GM10847 (cell line): Measurements from ENCODE around the gene FIS1.
A peak's percentile ranks its signal among the peaks of the same experiment; 100 is the strongest.

ENCODE experiments used
- POLR2A ChIP-seq: IDR thresholded peaks from 2 replicates; pipeline ENCODE4 v1.6.1; 2011; ENCODE audit not compliant: insufficient read length; ENCODE audit errors: extremely low read depth

Gene FIS1

GRCh38 chr7:101234636-101235035 is 10.2 kb downstream of the FIS1 start:
- TF ChIP-seq POLR2A: no peak

GRCh38 chr7:101233907-101234547 is 10.9 kb downstream of the FIS1 start:
- TF ChIP-seq POLR2A: no peak

- no peak for TF ChIP-seq POLR2A
Measured at GRCh38 chr7:101232141-101232850, 12.6 kb downstream of the FIS1 start.

- no peak for TF ChIP-seq POLR2A
Measured at GRCh38 chr7:101231644-101232043, 13.2 kb downstream of the FIS1 start.

GRCh38 chr7:101226721-101227120 is 18.2 kb downstream of the FIS1 start:
- TF ChIP-seq POLR2A: no peak

GRCh38 chr7:101225650-101226049 is 19.2 kb downstream of the FIS1 start:
- no peak for TF ChIP-seq POLR2A

- TF ChIP-seq POLR2A: no peak
Measured at GRCh38 chr7:101223528-101223927, 21.4 kb downstream of the FIS1 start.

GRCh38 chr7:101222275-101222830 is 22.5 kb downstream of the FIS1 start:
- no peak for TF ChIP-seq POLR2A

- TF ChIP-seq POLR2A: no peak
Measured at GRCh38 chr7:101220295-101220694, 24.6 kb downstream of the FIS1 start.

GRCh38 chr7:101218236-101219125 is 26.4 kb downstream of the FIS1 start:
- TF ChIP-seq POLR2A: no peak

- peak; percentile 29 for TF ChIP-seq POLR2A
Measured at GRCh38 chr7:101217388-101218235, 27.3 kb downstream of the FIS1 start, which contains the start of the genes PLOD3 and ZNHIT1. Gene PLOD3 (minus strand): TSS chr7:101217581. CDS start chr7:101217274, 307 bp downstream. Gene ZNHIT1 (plus strand): TSS chr7:101218165. CDS start chr7:101218196, 31 bp downstream.

GRCh38 chr7:101216860-101217387 is 28.0 kb downstream of the FIS1 start:
- no peak for TF ChIP-seq POLR2A

- no peak for TF ChIP-seq POLR2A
Measured at GRCh38 chr7:101216001-101216859, 28.7 kb downstream of the FIS1 start.
